Tibial nerve (tissue), 3 donors: ENCODE data around the gene SREBF2.

Source experiments
- POLR2A ChIP-seq, 2 donors: fragments of 450-650 bp; IDR thresholded peaks; one replicate each; pipeline ENCODE4 v1.6.1; 2017; ENCODE audit warnings: antibody characterized with exemption in 2 of 2, mild to moderate bottlenecking in 2 of 2, moderate library complexity in 2 of 2
- TF ChIP-seq, protein P1 (sequence below), 5 experiments: fragments of 200-600 bp in 3 of 5; fragments of 450-650 bp in 2 of 5; sonication (generic) in 3 of 5; IDR thresholded peaks; one replicate each; pipeline ENCODE4 v1.5.1; 2016 to 2019; ENCODE audit warnings: antibody characterized with exemption in 5 of 5, mild to moderate bottlenecking in 3 of 5, moderate library complexity in 2 of 5

GRCh38 chr22:41827671-41828070 lies 5.2 kb upstream of the SREBF2 start:
- TF ChIP-seq, protein P1, sequence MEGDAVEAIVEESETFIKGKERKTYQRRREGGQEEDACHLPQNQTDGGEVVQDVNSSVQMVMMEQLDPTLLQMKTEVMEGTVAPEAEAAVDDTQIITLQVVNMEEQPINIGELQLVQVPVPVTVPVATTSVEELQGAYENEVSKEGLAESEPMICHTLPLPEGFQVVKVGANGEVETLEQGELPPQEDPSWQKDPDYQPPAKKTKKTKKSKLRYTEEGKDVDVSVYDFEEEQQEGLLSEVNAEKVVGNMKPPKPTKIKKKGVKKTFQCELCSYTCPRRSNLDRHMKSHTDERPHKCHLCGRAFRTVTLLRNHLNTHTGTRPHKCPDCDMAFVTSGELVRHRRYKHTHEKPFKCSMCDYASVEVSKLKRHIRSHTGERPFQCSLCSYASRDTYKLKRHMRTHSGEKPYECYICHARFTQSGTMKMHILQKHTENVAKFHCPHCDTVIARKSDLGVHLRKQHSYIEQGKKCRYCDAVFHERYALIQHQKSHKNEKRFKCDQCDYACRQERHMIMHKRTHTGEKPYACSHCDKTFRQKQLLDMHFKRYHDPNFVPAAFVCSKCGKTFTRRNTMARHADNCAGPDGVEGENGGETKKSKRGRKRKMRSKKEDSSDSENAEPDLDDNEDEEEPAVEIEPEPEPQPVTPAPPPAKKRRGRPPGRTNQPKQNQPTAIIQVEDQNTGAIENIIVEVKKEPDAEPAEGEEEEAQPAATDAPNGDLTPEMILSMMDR (IDR thresholded peaks at IDR 0.05) = no peak
- TF ChIP-seq POLR2A (IDR thresholded peaks at IDR 0.05) = no peak
